ENCODE data around the gene CEND1. TPM values are rescaled to one million over a fixed set of nuclear protein-coding genes. Genes with fewer than 3 reads are reported as not detected.

Gene CEND1
- polyA plus RNA-seq, 6 donors from 2014 or later = not detected

- ATAC-seq (ENCODE audit: low read depth in 2 of 2) (no peak), DNase-seq (no peak)
- no peak overlapping the region for H3K27ac Mint-ChIP-seq
- H3K4me1 Mint-ChIP-seq = peaks cover 6 to 14% (median 8%) of the 10 kb centered on the region in 3 donors
- no peaks in the 10 kb centered on the region for H3K27me3 Mint-ChIP-seq
- peak overlapping the region in 1 of 8 donors; percentile 16 for H3K4me3 Mint-ChIP-seq
- no peaks in the 10 kb centered on the region for H3K36me3 Mint-ChIP-seq
- no peaks in the 10 kb centered on the region for H3K9me3 Mint-ChIP-seq
Measured at GRCh38 chr11:802018-802617, 12.2 kb upstream of the CEND1 start.

- ATAC-seq (ENCODE audit: low read depth in 2 of 2) (no peak), DNase-seq (no peak)
- Mint-ChIP-seq H3K4me1 (peaks cover 9 to 16% (median 12%) of the 10 kb centered on the region in 3 donors), H3K27me3 (no peaks in the 10 kb centered on the region), H3K9me3 (no peaks in the 10 kb centered on the region), H3K4me3 (peak overlapping the region in 1 of 8 donors; percentile 22), H3K36me3 (no peaks in the 10 kb centered on the region), H3K27ac (no peak overlapping the region)
Measured at GRCh38 chr11:801097-801780, 11.3 kb upstream of the CEND1 start.

- H3K4me3 Mint-ChIP-seq = peak overlapping the region in 2 of 8 donors; percentile 12 to 96
Measured at GRCh38 chr11:800473-800872, 10.6 kb upstream of the CEND1 start.

GRCh38 chr11:799641-800316 is 9.9 kb upstream of the CEND1 start:
- DNase-seq (no peak), ATAC-seq (ENCODE audit: low read depth in 2 of 2) (no peak)
- peaks cover 13 to 19% (median 16%) of the 10 kb centered on the region in 3 donors for H3K4me1 Mint-ChIP-seq
- peak overlapping the region in 2 of 8 donors; percentile 12 to 96 for H3K4me3 Mint-ChIP-seq
- H3K9me3 Mint-ChIP-seq = no peaks in the 10 kb centered on the region
- H3K27me3 Mint-ChIP-seq = no peaks in the 10 kb centered on the region
- no peaks in the 10 kb centered on the region for H3K36me3 Mint-ChIP-seq
- no peak overlapping the region for H3K27ac Mint-ChIP-seq

More at GRCh38 chr11:800473-800872, 10.6 kb upstream of the CEND1 start:
- Mint-ChIP-seq H3K4me1 (peaks cover 13 to 18% (median 16%) of the 10 kb centered on the region in 3 donors), H3K9me3 (no peaks in the 10 kb centered on the region), H3K27me3 (no peaks in the 10 kb centered on the region), H3K36me3 (no peaks in the 10 kb centered on the region), H3K27ac (no peak overlapping the region)
- ATAC-seq (ENCODE audit: low read depth in 2 of 2) (no peak), DNase-seq (no peak)

- DNase-seq (peak; percentile 92), ATAC-seq (ENCODE audit: low read depth in 2 of 2) (peak; percentile 56 to 67)
- no peaks in the 10 kb centered on the region for H3K27me3 Mint-ChIP-seq
- H3K36me3 Mint-ChIP-seq = no peaks in the 10 kb centered on the region
- H3K4me3 Mint-ChIP-seq = peak within 1 kb of the TSS; percentile 86 to 98 (median 96)
- no peaks in the 10 kb centered on the region for H3K9me3 Mint-ChIP-seq
- H3K27ac Mint-ChIP-seq = peak within 1 kb of the TSS; percentile 84 to 98 (median 94)
- H3K4me1 Mint-ChIP-seq = peaks cover 8 to 17% (median 13%) of the 10 kb centered on the region in 3 donors
Measured at GRCh38 chr11:798093-798713, 8.3 kb upstream of the CEND1 start, which contains the start of gene SLC25A22. TSS of gene SLC25A22 (minus strand) at chr11:798281. CDS start at chr11:795006, 3,275 bp downstream.

GRCh38 chr11:797296-798092 is 7.6 kb upstream of the CEND1 start:
- DNase-seq (peak; percentile 79), ATAC-seq (ENCODE audit: low read depth in 2 of 2) (peak; percentile 58 to 62)
- Mint-ChIP-seq H3K4me3 (peak overlapping the region; percentile 86 to 98 (median 96)), H3K27me3 (no peaks in the 10 kb centered on the region), H3K9me3 (no peaks in the 10 kb centered on the region), H3K36me3 (no peaks in the 10 kb centered on the region), H3K27ac (peak overlapping the region; percentile 84 to 98 (median 94)), H3K4me1 (peaks cover 8 to 17% (median 13%) of the 10 kb centered on the region in 3 donors)

GRCh38 chr11:796565-797295 is 6.8 kb upstream of the CEND1 start:
- peak overlapping the region; percentile 86 to 98 (median 96) for H3K4me3 Mint-ChIP-seq
- peak overlapping the region; percentile 84 to 98 (median 94) for H3K27ac Mint-ChIP-seq
- H3K27me3 Mint-ChIP-seq = no peaks in the 10 kb centered on the region
- no peaks in the 10 kb centered on the region for H3K9me3 Mint-ChIP-seq
- ATAC-seq (ENCODE audit: low read depth in 2 of 2) (no peak), DNase-seq (no peak)
- H3K4me1 Mint-ChIP-seq = peaks cover 8 to 17% (median 13%) of the 10 kb centered on the region in 3 donors
- no peaks in the 10 kb centered on the region for H3K36me3 Mint-ChIP-seq

GRCh38 chr11:795634-796564 is 6.0 kb upstream of the CEND1 start:
- Mint-ChIP-seq H3K27ac (peak overlapping the region; percentile 76 to 98 (median 94)), H3K4me1 (peaks cover 8 to 17% (median 13%) of the 10 kb centered on the region in 3 donors), H3K9me3 (no peaks in the 10 kb centered on the region), H3K4me3 (peak overlapping the region; percentile 86 to 98 (median 96)), H3K27me3 (no peaks in the 10 kb centered on the region), H3K36me3 (no peaks in the 10 kb centered on the region)
- ATAC-seq (ENCODE audit: low read depth in 2 of 2) (peak; percentile 46 to 52), DNase-seq (peak; percentile 76)

GRCh38 chr11:794766-795633 is 5.1 kb upstream of the CEND1 start:
- Mint-ChIP-seq H3K9me3 (no peaks in the 10 kb centered on the region), H3K27ac (peak overlapping the region in 1 of 6 donors; percentile 30), H3K36me3 (no peaks in the 10 kb centered on the region), H3K4me1 (peaks cover 8 to 17% (median 13%) of the 10 kb centered on the region in 3 donors), H3K4me3 (peak overlapping the region; percentile 15 to 98 (median 96)), H3K27me3 (no peaks in the 10 kb centered on the region)
- no peak for DNase-seq
- no peak for ATAC-seq (ENCODE audit: low read depth in 2 of 2)

- Mint-ChIP-seq H3K27ac (peak overlapping the region in 1 of 6 donors; percentile 47), H3K4me3 (peak overlapping the region in 6 of 8 donors; percentile 5 to 70 (median 57)), H3K9me3 (no peaks in the 10 kb centered on the region), H3K4me1 (peaks cover 8 to 17% (median 13%) of the 10 kb centered on the region in 3 donors), H3K27me3 (no peaks in the 10 kb centered on the region), H3K36me3 (no peaks in the 10 kb centered on the region)
- no peak for DNase-seq
- no peak for ATAC-seq (ENCODE audit: low read depth in 2 of 2)
Measured at GRCh38 chr11:794013-794765, 4.3 kb upstream of the CEND1 start.
